HG02938 (cell line): Measurements from ENCODE around the gene ZSCAN4.

Source experiments
- ATAC-seq: cut with Tn5 transposase; IDR thresholded peaks from one replicate; pipeline ENCODE4 v1.9.1; 2021; ENCODE audit warnings: mild to moderate bottlenecking, moderate library complexity; ENCODE audit not compliant: unreplicated experiment

ZSCAN4 gene

GRCh38 chr19:57672466-57672865 lies 3.7 kb downstream of the ZSCAN4 start:
- no peak for ATAC-seq

DNA sequence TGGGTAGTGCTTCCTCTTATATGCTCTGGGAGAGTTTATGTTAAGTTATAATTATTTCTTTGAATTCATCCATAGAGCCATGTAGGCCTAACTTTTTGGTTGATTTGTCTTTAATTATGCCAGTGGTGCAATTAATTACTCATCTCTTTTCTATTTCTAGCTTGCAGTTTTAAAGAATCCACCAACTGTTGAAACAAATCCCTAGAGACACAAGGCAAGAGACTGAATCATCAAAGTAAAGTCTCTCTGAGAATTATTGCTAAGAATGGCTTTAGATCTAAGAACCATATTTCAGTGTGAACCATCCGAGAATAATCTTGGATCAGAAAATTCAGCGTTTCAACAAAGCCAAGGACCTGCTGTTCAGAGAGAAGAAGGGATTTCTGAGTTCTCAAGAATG lies 7.1 kb downstream of the ZSCAN4 start:
- no peak for ATAC-seq

DNA sequence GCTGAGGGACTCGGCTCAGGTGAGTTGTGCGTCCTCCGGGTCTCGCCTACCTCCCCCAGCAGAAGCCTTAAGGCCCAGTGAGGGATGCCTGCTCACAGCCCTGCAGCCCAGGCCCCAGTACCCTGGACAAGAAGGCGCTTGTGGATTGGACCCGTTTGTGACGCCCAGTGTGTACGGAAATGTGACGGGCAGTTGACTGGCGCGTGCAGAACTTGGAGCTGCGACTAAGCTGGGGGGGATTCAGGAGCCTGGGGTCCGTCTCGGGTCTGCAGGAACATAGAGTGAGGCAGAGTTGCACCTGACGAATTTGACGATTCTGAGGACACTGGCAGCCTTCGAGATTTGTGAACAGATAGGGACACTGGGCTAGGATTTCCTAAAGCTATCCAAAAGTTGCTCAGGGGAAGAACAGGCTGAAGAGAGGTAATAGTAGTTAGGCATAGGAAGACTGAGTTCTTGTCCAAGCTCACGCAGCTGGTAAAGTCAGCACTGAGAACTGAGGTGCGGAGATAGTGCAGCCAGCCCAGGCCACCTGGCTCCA lies 13.6 kb downstream of the ZSCAN4 start:
- ATAC-seq, result no peak

- ATAC-seq, result no peak
Observed at GRCh38 chr19:57686727-57687126, 18.0 kb downstream of the ZSCAN4 start.

DNA sequence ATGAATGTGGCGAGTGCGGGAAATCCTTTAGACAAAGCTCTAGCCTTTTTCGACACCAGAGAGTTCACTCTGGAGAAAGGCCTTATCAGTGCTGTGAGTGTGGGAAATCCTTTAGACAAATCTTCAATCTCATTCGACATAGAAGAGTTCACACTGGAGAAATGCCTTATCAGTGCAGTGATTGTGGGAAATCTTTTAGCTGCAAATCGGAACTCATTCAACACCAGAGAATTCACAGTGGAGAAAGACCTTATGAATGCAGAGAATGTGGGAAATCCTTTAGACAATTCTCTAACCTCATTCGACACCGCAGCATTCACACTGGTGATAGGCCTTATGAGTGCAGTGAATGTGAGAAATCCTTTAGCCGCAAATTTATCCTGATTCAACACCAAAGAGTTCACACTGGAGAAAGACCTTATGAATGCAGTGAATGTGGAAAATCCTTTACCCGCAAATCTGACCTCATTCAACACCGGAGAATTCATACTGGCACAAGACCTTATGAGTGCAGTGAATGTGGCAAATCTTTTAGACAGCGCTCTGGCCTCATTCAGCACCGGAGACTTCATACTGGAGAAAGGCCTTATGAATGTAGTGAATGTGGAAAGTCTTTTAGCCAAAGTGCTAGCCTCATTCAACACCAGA lies 18.8 kb downstream of the ZSCAN4 start:
- ATAC-seq, result no peak

DNA sequence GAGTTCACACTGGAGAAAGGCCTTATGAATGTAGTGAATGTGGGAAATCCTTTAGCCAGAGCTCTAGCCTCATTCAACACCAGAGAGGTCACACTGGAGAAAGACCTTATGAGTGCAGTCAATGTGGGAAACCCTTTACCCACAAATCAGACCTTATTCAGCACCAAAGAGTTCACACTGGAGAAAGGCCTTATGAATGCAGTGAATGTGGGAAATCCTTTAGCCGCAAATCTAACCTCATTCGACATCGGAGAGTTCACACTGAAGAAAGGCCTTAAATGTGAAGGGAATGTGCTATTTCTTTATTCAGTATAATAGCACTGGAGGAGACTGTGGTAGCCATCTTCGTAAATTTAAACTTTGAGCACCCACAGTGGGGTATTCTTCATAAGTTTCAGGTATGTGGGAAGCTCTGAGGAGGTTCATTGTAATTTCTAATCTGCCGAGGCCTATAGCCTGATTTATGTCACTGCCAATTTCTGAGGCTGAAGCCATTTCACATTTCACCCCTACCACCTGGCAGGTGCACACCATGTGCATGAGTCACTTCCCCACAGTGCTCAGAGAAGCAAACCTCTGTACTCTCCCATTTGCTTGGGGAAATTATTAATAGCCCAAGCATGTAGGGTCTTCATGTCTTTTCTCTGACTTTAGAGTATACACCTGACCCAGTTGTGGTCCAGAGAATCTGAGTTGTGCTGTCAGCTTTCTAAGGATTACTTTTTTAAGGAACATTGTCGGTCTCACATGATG lies 19.5 kb downstream of the ZSCAN4 start:
- no peak for ATAC-seq

GRCh38 chr19:57689750-57690149 lies 21.0 kb downstream of the ZSCAN4 start:
- ATAC-seq, result no peak

GRCh38 chr19:57701625-57702024 lies 32.9 kb downstream of the ZSCAN4 start:
- ATAC-seq, result no peak

- ATAC-seq, result no peak
Observed at GRCh38 chr19:57706346-57706745, 37.6 kb downstream of the ZSCAN4 start.

DNA sequence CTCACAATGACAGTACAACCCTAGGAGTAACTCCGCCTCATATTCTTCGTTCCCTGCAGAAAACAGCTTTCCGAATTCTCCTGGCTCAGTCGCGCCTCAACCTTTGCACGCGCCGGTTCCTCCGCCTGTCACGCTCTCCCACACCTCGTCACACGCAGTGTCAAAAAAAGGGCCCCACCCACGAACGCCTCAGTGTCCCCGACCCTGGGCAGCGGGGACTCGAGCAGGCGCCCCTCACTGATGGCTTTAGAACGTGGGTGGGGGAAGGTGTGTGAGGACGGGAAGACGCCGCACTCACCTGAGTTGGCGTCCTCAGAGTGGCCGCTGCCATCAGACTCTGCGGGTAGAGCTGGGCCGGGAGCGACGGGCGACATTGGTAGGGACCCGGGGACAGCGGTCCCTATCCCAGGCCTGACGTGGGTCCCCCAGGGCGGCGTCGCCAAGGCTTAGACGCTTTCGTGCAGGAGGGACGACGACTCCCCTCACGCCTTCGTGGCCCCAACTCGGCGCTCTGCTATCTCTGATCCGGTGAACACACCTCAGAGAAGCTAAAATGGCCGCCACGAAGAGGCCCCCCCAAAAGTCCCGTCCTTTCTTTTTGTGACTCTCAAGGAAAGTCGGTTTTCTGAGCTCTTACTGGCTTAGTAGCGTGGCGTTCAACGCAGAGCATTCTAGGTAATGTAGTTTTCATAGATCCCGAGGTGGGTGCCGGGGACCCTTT lies 40.1 kb downstream of the ZSCAN4 start, which contains the start of gene ZNF154:
Gene ZNF154, minus strand, starts transcription at position 564 of the 721 bp plus-strand sequence. Its CDS starts 233 bp downstream, at position 331.
- ATAC-seq, result peak; percentile 62

GRCh38 chr19:57709616-57710015 lies 40.9 kb downstream of the ZSCAN4 start:
- no peak for ATAC-seq

GRCh38 chr19:57712222-57712621 lies 43.5 kb downstream of the ZSCAN4 start:
- ATAC-seq, result no peak

DNA sequence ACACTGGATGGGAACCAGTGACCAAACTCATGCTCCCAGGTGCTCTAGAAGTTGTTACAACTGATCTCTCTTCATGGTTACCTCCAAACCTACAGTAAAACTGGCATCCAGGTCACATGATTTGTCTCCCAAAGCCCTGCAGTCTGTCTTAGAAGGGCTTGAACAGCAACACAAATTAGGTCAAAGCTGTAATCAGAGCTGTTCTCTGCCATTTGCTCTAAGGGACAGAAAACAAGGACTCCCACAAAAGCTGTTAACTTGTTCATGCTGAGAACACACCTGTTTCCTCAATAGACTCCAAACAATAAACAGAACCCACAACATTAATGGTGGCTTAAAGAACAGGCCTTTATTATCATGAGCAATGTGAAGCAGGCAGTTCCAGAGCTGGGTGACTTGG lies 50.7 kb downstream of the ZSCAN4 start:
- no peak for ATAC-seq

GRCh38 chr19:57719901-57720519 lies 51.3 kb downstream of the ZSCAN4 start:
- ATAC-seq, result no peak

DNA sequence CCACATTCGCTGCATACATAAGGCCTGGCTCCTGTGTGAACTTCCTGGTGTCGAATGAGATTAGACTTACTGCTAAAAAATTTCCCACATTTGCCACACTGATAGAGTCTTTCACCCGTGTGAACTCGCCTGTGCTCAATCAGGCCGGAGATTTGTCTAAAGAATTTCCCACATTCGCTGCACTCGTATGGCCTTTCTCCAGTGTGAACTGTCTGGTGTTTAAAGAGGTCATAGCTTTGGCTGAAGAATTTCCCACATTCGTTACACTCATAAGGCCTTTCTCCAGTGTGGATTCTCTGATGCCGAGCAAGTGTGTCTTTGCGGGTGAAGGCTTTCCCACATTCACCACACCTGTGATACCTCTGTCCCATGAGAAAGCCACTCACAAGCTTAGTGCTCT lies 52.1 kb downstream of the ZSCAN4 start:
- no peak for ATAC-seq
